GM20000 (cell line): ENCODE measurements around the gene CHID1.

ENCODE experiments used
- DNase-seq: peaks from one replicate; pipeline ENCODE4 v3.0.0; 2012; ENCODE audit warnings: low spot score
- CTCF ChIP-seq: IDR thresholded peaks from 2 replicates; pipeline ENCODE4 v1.5.1; 2012; ENCODE audit warnings: mild to moderate bottlenecking, control low read depth; ENCODE audit errors: extremely low read depth, missing control alignments

Gene CHID1

GRCh38 chr11:876545-876944, 34.1 kb downstream of the CHID1 start:
- TF ChIP-seq CTCF, result no peak
- DNase-seq, result no peak

DNA sequence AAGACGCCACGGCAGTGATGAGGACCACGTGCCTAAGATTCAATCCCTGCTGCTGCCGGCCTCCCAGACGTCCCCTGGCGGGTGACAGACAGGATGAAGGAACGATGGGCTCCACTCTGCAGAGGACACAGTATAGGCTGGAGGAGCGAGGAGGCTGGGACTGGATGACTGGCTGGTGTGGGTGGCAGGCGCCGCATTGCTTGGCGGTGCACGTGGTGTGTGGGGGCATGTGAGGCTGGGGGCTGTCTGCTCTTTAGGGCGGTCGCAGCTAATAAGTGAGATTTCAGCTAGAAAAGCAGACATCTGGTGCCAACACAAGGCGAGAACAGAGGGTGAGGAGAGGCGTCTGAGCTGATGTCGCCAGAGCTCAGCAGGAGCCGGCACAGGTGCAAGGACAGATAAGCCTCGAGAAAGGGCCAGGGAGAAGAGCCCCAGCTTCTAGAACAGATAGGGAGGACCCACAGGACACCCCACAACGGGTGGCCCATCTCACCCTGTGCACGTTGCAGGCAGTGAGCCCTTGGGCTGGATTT, 34.8 kb downstream of the CHID1 start:
- no peak for DNase-seq
- TF ChIP-seq CTCF, result no peak

- no peak for TF ChIP-seq CTCF
- DNase-seq, result no peak
Measured at GRCh38 chr11:875203-875602, 35.4 kb downstream of the CHID1 start.

DNA sequence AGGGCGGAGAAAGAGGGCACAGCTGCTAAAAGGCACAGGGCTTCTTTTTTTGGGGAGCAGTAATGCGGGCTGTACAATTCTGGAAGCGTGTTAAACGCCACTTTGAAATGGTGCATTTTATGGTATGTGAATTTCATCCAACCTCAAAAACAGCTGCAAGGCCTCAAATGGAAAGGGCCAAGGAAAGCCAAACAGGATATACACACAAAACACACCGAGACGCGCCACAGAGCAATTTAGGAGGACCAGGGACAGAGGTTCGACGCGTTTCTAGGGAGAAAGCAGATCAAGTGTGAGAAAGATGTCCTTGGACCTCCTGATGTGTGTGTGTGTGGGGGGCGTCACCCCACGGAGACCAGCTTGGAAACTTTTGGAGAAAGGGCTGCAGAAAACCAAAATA, 36.9 kb downstream of the CHID1 start:
- no peak for DNase-seq
- TF ChIP-seq CTCF, result no peak

DNA sequence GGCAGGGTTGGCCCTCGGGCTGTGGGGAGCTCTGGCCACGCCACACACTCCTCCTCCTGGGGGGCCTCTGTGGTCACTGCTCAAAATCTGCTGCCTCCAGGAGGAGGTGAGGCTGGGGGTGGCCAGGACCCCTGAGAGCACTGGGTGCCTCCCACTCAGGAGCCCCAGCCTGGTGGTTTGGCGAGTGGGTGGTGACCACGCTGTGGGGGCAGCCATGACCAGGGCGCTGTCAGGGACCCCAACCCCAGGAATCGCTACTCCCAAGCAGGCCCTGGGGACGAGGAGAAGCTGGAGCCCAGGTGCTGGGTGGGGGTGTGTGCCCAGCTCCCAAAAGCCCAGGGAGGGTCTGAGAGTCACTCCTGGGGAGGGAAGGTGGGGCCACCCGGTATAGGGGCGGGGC, 37.8 kb downstream of the CHID1 start:
- no peak for TF ChIP-seq CTCF
- no peak for DNase-seq

DNA sequence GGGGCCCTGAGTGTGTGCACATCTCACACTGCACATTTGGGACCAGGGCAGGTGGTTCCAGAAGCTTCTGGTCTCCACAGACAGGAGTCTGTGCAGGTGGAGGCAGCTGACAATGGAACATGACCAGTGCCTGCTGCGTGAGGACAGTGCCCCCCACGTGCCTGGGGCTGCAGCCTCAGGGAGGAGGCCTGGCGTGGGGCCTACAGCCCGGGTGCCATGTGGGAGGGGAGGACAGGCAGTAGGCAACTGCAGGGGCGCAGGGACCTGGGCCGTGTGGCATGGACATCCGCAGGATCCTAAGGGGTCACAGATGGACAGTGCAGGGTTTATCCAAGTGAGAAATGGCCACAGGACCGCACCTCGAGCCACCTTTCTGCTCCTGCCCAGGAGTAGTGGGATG, 39.1 kb downstream of the CHID1 start:
- DNase-seq, result no peak

GRCh38 chr11:870418-870817, 40.2 kb downstream of the CHID1 start:
- no peak for TF ChIP-seq CTCF
- no peak for DNase-seq

More for the DNA sequence above, 39.1 kb downstream of the CHID1 start:
- no peak for TF ChIP-seq CTCF
